Kidney (tissue), 14 donors: ENCODE measurements around the gene PDE4D. TPM values are rescaled to one million over a fixed set of nuclear protein-coding genes. Genes with fewer than 3 reads are reported as not detected.

Experiments used
- DNase-seq, 5 donors: peaks; one replicate each; pipeline ENCODE4 v3.0.0-alpha.2; 2013 to 2020
- FAIRE-seq: peaks from 2 replicates; lab custom pipeline; 2012; peaks lifted over from hg19 to GRCh38; lab: Jason Lieb, UNC
- H3K27ac ChIP-seq, 2 donors: one replicate each; pipeline ENCODE4 v1.7.0; 2013; ENCODE audit warnings: low read depth in 2 of 2, low read length in 2 of 2, inconsistent platforms in 1 of 2
- H3K27me3 ChIP-seq: one replicate; pipeline ENCODE4 v1.7.1; 2013; ENCODE audit warnings: low read length, inconsistent platforms; ENCODE audit not compliant: control insufficient read depth, insufficient read depth
- H3K36me3 ChIP-seq, 3 donors: one replicate each; pipeline versions ENCODE4 v1.7.0 to v1.7.1; 2013; ENCODE audit warnings: low read length in 3 of 3, control low read depth in 1 of 3, inconsistent platforms in 1 of 3; ENCODE audit not compliant: insufficient read depth in 3 of 3, control insufficient read depth in 2 of 3
- H3K4me1 ChIP-seq, 3 donors: one replicate each; pipeline versions ENCODE4 v1.7.0 to v1.7.1; 2013; ENCODE audit warnings: low read length in 3 of 3, inconsistent platforms in 1 of 3, low read depth in 1 of 3; ENCODE audit not compliant: control insufficient read depth in 2 of 3, insufficient read depth in 2 of 3
- H3K4me3 ChIP-seq, 3 donors: one replicate each; pipeline versions ENCODE4 v1.7.0 to v1.8.1; 2013; ENCODE audit warnings: low read length in 3 of 3, control low read depth in 1 of 3, inconsistent platforms in 1 of 3
- H3K9ac ChIP-seq, 3 donors: one replicate each; pipeline versions ENCODE4 v1.7.0 to v1.7.1; 2013; ENCODE audit warnings: low read length in 3 of 3, control low read depth in 1 of 3, inconsistent platforms in 1 of 3
- H3K9me3 ChIP-seq, 3 donors: one replicate each; pipeline versions ENCODE4 v1.7.0 to v1.7.1; 2013; ENCODE audit warnings: low read length in 3 of 3, control low read depth in 1 of 3, inconsistent platforms in 1 of 3; ENCODE audit not compliant: control insufficient read depth in 2 of 3, insufficient read depth in 1 of 3
- CTCF ChIP-seq: IDR thresholded peaks from 3 replicates; pipeline ENCODE4 v1.5.1; 2012; ENCODE audit warnings: mild to moderate bottlenecking, moderate library complexity, borderline replicate concordance; ENCODE audit not compliant: insufficient read depth; ENCODE audit errors: extremely low read depth
- intact Hi-C: fragments of 100-400 bp; cut with DNase I; formaldehyde crosslinking; loops from one replicate; pipeline ENCODE4 v1.11.1; 2022
- polyA plus RNA-seq: library from polyadenylated mRNA; stranded (reverse); fragments of 350-450 nt; fragmentation: Illumina TruSeq; extraction: RNeasy Lipid Tissue Mini Kit (QIAGEN cat#74804); gene quantifications from one replicate; pipeline ENCODE4 v1.2.3, GENCODE V29; 2014; ENCODE audit warnings: low read depth, low replicate concordance; ENCODE audit not compliant: insufficient read depth
- total RNA-seq: library from RNA; stranded (reverse); fragmentation: NEBNext Ultra II Directional; extraction: Animal tissue kit (Norgen Biotek cat#: 25700); gene quantifications from one replicate; pipeline ENCODE4 v1.2.1, GENCODE V29; 2021
- donor health status: control.
- donor health status: control.
- donor health status: control.
- donor health status: control.
- donor health status: control.
- donor health status: DM: yes; HTN: yes; CAD: no.
- donor health status: Normal renal cell carcinoma (clear cell type).

Gene PDE4D
- total and polyA plus RNA-seq, 2 donors from 2014 or later, result 9.2 to 78.9 TPM

DNA sequence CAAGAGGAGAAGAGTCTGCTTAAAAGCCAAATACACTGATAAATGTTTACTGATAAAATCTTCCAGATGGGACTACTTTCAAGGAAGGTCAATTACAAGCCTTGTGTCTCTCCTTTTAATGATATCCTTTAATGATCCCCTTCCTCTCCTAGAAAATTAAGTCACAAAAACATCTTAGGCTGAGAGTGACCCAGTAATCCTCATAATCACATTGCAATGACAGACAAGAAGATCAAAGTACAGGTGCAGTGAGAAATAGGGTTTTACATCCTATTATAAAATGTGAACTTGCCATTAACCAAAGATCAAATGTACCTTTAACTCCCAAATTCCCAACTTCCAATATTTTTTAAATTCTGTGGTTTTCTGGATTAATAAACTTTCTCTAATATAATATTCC, 795.8 kb downstream of the PDE4D start:
- intact Hi-C loops, result no loop called here
- Histone ChIP-seq H3K9ac (no peak overlapping the region), H3K4me3 (no peak overlapping the region), H3K4me1 (no peaks in the 10 kb centered on the region), H3K36me3 (no peaks in the 10 kb centered on the region), H3K9me3 (no peaks in the 10 kb centered on the region), H3K27ac (no peak overlapping the region), H3K27me3 (no peaks in the 10 kb centered on the region)
- FAIRE-seq (no peak), DNase-seq (no peak)
- TF ChIP-seq CTCF, result no peak

DNA sequence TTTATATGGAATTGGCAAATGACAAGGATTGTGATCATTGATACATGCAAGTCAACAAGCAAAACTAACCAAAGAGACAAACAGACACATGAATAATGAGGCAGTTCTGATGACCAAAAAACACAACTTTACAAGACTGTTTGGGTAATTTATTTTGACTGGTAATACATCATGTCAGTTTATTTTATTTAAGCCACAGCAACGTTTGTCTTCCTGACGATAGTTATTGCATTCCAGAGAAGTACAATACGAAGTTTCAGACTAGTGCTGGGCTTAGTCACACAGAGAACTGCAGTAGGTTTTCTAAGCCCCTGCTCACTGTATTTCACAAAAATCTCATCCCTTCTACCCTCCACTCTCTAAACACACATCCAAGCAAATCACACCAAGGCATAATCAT, 796.4 kb downstream of the PDE4D start:
- FAIRE-seq, result no peak

GRCh38 chr5:59095480-59095879, 798.0 kb downstream of the PDE4D start:
- Histone ChIP-seq H3K4me3 (no peak overlapping the region), H3K36me3 (no peaks in the 10 kb centered on the region), H3K9ac (no peak overlapping the region), H3K27ac (no peak overlapping the region), H3K9me3 (no peaks in the 10 kb centered on the region), H3K27me3 (no peaks in the 10 kb centered on the region), H3K4me1 (no peaks in the 10 kb centered on the region)
- TF ChIP-seq CTCF, result no peak
- no peak for DNase-seq
- peak; percentile 17 for FAIRE-seq
- intact Hi-C loops, result no loop called here

More for the DNA sequence above, 796.4 kb downstream of the PDE4D start:
- Histone ChIP-seq H3K36me3 (no peaks in the 10 kb centered on the region), H3K4me1 (no peaks in the 10 kb centered on the region), H3K9me3 (no peaks in the 10 kb centered on the region), H3K4me3 (no peak overlapping the region), H3K27ac (no peak overlapping the region), H3K27me3 (no peaks in the 10 kb centered on the region), H3K9ac (no peak overlapping the region)
- intact Hi-C loops, result no loop called here
- DNase-seq, result peak in 1 of 5 donors; percentile 14
- TF ChIP-seq CTCF, result no peak

DNA sequence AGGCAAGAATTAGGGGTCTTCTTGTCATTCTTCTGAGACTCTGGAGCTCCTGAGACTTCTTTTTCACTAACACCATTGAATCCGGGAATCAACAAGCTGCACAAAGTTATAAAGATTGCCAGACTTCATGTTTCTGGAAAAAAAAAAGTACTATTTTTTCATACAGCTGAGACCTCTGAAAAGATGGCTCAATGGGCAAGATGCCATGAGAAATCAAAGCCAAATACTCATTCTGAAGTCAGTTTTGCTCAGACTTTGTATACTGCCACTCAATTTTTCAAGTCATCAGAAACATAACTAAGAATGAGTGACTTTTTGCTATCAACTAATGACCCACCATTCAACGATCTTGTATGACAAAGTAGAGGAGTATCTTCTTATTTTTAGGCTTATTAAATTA, 798.7 kb downstream of the PDE4D start:
- Histone ChIP-seq H3K36me3 (no peaks in the 10 kb centered on the region), H3K4me1 (no peaks in the 10 kb centered on the region), H3K27me3 (no peaks in the 10 kb centered on the region), H3K27ac (no peak overlapping the region), H3K4me3 (no peak overlapping the region), H3K9me3 (no peaks in the 10 kb centered on the region), H3K9ac (no peak overlapping the region)
- DNase-seq (no peak), FAIRE-seq (no peak)
- TF ChIP-seq CTCF, result no peak
- intact Hi-C loops, result no loop called here
